Measurements from ENCODE around the gene ANTXR2. TPM values are rescaled to one million over a fixed set of nuclear protein-coding genes. Genes with fewer than 3 reads are reported as not detected.
A peak's percentile ranks its signal among the peaks of the same experiment; 100 is the strongest.

ANTXR2 gene
- total and polyA plus RNA-seq, 2 of the 13 experiments (the other 11 are each of a cell fraction or from before 2014, with no cell fraction given), result 4.6 to 14.5 TPM

DNA sequence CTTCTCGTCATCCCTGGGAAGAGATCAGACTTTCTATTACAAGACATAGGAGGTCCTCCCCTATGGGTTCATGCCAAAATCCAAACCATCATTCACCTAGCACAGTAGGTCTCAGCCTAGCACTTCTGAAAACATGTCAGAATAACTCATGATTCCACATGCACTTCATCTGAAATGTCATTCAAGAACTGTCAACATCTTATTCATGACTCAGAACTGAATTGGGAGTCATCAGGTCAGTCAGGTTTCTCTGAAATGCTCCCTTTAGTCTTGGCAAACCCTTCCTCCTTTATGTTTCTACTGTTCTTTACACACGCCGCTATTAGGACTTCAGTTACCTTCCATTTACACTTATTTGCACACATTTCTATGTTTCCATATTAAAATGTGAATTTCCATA is 67.2 kb downstream of the ANTXR2 start:
- no peaks in the 10 kb centered on the region for H4K20me1 ChIP-seq (ENCODE audit: insufficient read depth, low read length)
- no peaks in the 10 kb centered on the region for H3K36me3 ChIP-seq (replicated peaks in 1 of 2; ENCODE audit: control insufficient read depth in 1 of 2, insufficient read depth in 2 of 2, low read length in 2 of 2)
- WGBS (ENCODE audit: low lambda C conversion rate), result 95% methylated on average over 3 of the region's 3 CpGs
- H3K79me2 ChIP-seq (ENCODE audit: insufficient read depth, low read length), result no peaks in the 10 kb centered on the region
- CTCF ChIA-PET (ENCODE audit: low intra/inter-chr PET ratio, low total read pairs), result no interaction called here
- no peak for FAIRE-seq
- no peak overlapping the region for H2AFZ ChIP-seq (ENCODE audit: low read length)
- no peak for ATAC-seq
- in situ Hi-C loops (cut with HindIII; ENCODE audit: extremely low pct_ligation_motif_present, low pct_unique_long_range_greater_than_20kb) (no loop called here), intact Hi-C loops (cut with micrococcal nuclease; ENCODE audit: unreplicated experiment) (no loop called here)
- peak; percentile 19 for DNase-seq (ENCODE audit: low spot score)
- no peak overlapping the region for H3K27ac ChIP-seq (ENCODE audit: extremely low read length, insufficient read depth, low read length)
- POLR2A ChIA-PET, result no interaction called here
- H3K4me3 ChIP-seq (replicated peaks in 1 of 3; ENCODE audit: insufficient read depth in 1 of 3, low read depth in 2 of 3, low read length in 3 of 3), result no peak overlapping the region
- H3K27me3 ChIP-seq (ENCODE audit: control insufficient read depth in 1 of 2, insufficient read depth in 2 of 2, low read length in 2 of 2), result no peaks in the 10 kb centered on the region
- H3K4me1 ChIP-seq (ENCODE audit: insufficient read depth, low read length), result peaks cover 15% of the 10 kb centered on the region
- peaks cover 7% of the 10 kb centered on the region; the same call in 1 of the 2 replicates for H3K9me3 ChIP-seq (ENCODE audit: low read length)
- TF ChIP-seq FOSL2 (CRISPR knock-in tag; IDR thresholded peaks at IDR 0.05), result peak; percentile 63
- TF ChIP-seq, protein P1, sequence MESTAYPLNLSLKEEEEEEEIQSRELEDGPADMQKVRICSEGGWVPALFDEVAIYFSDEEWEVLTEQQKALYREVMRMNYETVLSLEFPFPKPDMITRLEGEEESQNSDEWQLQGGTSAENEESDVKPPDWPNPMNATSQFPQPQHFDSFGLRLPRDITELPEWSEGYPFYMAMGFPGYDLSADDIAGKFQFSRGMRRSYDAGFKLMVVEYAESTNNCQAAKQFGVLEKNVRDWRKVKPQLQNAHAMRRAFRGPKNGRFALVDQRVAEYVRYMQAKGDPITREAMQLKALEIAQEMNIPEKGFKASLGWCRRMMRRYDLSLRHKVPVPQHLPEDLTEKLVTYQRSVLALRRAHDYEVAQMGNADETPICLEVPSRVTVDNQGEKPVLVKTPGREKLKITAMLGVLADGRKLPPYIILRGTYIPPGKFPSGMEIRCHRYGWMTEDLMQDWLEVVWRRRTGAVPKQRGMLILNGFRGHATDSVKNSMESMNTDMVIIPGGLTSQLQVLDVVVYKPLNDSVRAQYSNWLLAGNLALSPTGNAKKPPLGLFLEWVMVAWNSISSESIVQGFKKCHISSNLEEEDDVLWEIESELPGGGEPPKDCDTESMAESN (CRISPR knock-in tag; conservative IDR thresholded peaks at IDR 0.05), result no peak
- no peak overlapping the region for H3K4me2 ChIP-seq (ENCODE audit: low read depth, low read length)
- BruUV-seq (replicated peaks), result no TSS peak
- H3K9ac ChIP-seq (ENCODE audit: insufficient read depth, low read depth, low read length), result no peak overlapping the region

DNA sequence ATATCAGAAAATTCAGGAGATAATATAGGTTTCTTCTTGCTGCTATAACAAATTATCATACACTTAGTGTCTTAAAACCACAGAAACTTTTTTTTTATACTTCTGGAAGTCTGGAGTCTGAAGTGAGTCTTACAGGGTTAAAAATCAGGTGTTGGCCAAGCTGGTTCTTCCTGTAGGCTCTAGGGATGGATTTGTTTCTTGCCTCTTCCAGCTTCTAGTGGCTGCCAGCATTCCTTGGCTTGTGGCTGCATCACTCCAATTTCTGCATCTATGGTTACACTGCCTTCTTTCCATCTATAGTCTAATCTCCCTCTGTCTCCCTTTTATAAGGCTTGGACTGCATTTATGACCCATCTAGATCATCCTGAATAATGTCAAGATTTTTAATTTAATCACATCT is 68.7 kb downstream of the ANTXR2 start:
- Histone ChIP-seq H3K4me3 (replicated peaks in 1 of 3; ENCODE audit: insufficient read depth in 1 of 3, low read depth in 2 of 3, low read length in 3 of 3) (no peak overlapping the region), H3K36me3 (replicated peaks in 1 of 2; ENCODE audit: control insufficient read depth in 1 of 2, insufficient read depth in 2 of 2, low read length in 2 of 2) (no peaks in the 10 kb centered on the region), H3K9ac (ENCODE audit: insufficient read depth, low read depth, low read length) (no peak overlapping the region), H3K27me3 (ENCODE audit: control insufficient read depth in 1 of 2, insufficient read depth in 2 of 2, low read length in 2 of 2) (no peaks in the 10 kb centered on the region), H4K20me1 (ENCODE audit: insufficient read depth, low read length) (no peaks in the 10 kb centered on the region), H3K27ac (ENCODE audit: extremely low read length, insufficient read depth, low read length) (no peak overlapping the region), H3K9me3 (ENCODE audit: low read length) (peaks cover 7% of the 10 kb centered on the region; the same call in 1 of the 2 replicates), H2AFZ (ENCODE audit: low read length) (no peak overlapping the region), H3K4me2 (ENCODE audit: low read depth, low read length) (no peak overlapping the region), H3K4me1 (ENCODE audit: insufficient read depth, low read length) (peaks cover 15% of the 10 kb centered on the region), H3K79me2 (ENCODE audit: insufficient read depth, low read length) (no peaks in the 10 kb centered on the region)
- intact Hi-C loops (cut with micrococcal nuclease; ENCODE audit: unreplicated experiment), result no loop called here
- no TSS peak for BruUV-seq (replicated peaks)
- DNase-seq (ENCODE audit: low spot score), result no peak
- no peak for FAIRE-seq
- in situ Hi-C loops (cut with HindIII; ENCODE audit: extremely low pct_ligation_motif_present, low pct_unique_long_range_greater_than_20kb), result no loop called here
- ChIA-PET POLR2A (no interaction called here), CTCF (ENCODE audit: low intra/inter-chr PET ratio, low total read pairs) (no interaction called here)
- no peak for ATAC-seq
- TF ChIP-seq HNRNPL (IDR thresholded peaks at IDR 0.05; ENCODE audit: low read depth, low read length), result no peak
- TF ChIP-seq ZEB1 (IDR thresholded peaks at IDR 0.05; ENCODE audit: insufficient replicate concordance, low read depth), result no peak
- TF ChIP-seq TCF7L2 (IDR thresholded peaks at IDR 0.05; ENCODE audit: low read depth, low read length), result no peak
- TF ChIP-seq, protein P2, sequence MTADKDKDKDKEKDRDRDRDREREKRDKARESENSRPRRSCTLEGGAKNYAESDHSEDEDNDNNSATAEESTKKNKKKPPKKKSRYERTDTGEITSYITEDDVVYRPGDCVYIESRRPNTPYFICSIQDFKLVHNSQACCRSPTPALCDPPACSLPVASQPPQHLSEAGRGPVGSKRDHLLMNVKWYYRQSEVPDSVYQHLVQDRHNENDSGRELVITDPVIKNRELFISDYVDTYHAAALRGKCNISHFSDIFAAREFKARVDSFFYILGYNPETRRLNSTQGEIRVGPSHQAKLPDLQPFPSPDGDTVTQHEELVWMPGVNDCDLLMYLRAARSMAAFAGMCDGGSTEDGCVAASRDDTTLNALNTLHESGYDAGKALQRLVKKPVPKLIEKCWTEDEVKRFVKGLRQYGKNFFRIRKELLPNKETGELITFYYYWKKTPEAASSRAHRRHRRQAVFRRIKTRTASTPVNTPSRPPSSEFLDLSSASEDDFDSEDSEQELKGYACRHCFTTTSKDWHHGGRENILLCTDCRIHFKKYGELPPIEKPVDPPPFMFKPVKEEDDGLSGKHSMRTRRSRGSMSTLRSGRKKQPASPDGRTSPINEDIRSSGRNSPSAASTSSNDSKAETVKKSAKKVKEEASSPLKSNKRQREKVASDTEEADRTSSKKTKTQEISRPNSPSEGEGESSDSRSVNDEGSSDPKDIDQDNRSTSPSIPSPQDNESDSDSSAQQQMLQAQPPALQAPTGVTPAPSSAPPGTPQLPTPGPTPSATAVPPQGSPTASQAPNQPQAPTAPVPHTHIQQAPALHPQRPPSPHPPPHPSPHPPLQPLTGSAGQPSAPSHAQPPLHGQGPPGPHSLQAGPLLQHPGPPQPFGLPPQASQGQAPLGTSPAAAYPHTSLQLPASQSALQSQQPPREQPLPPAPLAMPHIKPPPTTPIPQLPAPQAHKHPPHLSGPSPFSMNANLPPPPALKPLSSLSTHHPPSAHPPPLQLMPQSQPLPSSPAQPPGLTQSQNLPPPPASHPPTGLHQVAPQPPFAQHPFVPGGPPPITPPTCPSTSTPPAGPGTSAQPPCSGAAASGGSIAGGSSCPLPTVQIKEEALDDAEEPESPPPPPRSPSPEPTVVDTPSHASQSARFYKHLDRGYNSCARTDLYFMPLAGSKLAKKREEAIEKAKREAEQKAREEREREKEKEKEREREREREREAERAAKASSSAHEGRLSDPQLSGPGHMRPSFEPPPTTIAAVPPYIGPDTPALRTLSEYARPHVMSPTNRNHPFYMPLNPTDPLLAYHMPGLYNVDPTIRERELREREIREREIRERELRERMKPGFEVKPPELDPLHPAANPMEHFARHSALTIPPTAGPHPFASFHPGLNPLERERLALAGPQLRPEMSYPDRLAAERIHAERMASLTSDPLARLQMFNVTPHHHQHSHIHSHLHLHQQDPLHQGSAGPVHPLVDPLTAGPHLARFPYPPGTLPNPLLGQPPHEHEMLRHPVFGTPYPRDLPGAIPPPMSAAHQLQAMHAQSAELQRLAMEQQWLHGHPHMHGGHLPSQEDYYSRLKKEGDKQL (CRISPR knock-in tag; IDR thresholded peaks at IDR 0.05; ENCODE audit: low read depth), result no peak
- TF ChIP-seq AGO1 (IDR thresholded peaks at IDR 0.05; ENCODE audit: low read depth, low read length, poor library complexity, severe bottlenecking), result no peak
- no peak for TF ChIP-seq SSRP1 (CRISPR knock-in tag; IDR thresholded peaks at IDR 0.05)
- TF ChIP-seq KDM6A (CRISPR knock-in tag; IDR thresholded peaks at IDR 0.05; ENCODE audit: low read depth), result no peak
- no peak for TF ChIP-seq RXRA (CRISPR knock-in tag; IDR thresholded peaks at IDR 0.05)
- TF ChIP-seq, protein P3, sequence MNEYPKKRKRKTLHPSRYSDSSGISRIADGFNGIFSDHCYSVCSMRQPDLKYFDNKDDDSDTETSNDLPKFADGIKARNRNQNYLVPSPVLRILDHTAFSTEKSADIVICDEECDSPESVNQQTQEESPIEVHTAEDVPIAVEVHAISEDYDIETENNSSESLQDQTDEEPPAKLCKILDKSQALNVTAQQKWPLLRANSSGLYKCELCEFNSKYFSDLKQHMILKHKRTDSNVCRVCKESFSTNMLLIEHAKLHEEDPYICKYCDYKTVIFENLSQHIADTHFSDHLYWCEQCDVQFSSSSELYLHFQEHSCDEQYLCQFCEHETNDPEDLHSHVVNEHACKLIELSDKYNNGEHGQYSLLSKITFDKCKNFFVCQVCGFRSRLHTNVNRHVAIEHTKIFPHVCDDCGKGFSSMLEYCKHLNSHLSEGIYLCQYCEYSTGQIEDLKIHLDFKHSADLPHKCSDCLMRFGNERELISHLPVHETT (CRISPR knock-in tag; conservative IDR thresholded peaks at IDR 0.05), result no peak

Data from HepG2 (cell line).